GM12872 (cell line): ENCODE data around the gene LCN12.

ENCODE experiments used
- CTCF ChIP-seq: IDR thresholded peaks from 3 replicates; pipeline ENCODE4 v1.5.1; 2011; ENCODE audit warnings: low read depth, mild to moderate bottlenecking, low read length, moderate library complexity; ENCODE audit not compliant: insufficient read depth

The LCN12 gene

GRCh38 chr9:136962701-136963248, 10.7 kb downstream of the LCN12 start:
- TF ChIP-seq CTCF, result no peak

- no peak for TF ChIP-seq CTCF
Observed at GRCh38 chr9:136963341-136963740, 11.3 kb downstream of the LCN12 start.

- TF ChIP-seq CTCF, result no peak
Observed at GRCh38 chr9:136963751-136964150, 11.7 kb downstream of the LCN12 start.

GRCh38 chr9:136964171-136964689, 12.2 kb downstream of the LCN12 start:
- TF ChIP-seq CTCF, result no peak

- TF ChIP-seq CTCF, result no peak
Observed at GRCh38 chr9:136964833-136965422, 12.9 kb downstream of the LCN12 start.

- TF ChIP-seq CTCF, result no peak
Observed at GRCh38 chr9:136965771-136966484, 13.9 kb downstream of the LCN12 start.

GRCh38 chr9:136968333-136969127, 16.5 kb downstream of the LCN12 start:
- no peak for TF ChIP-seq CTCF
